Activated CD8-positive, alpha-beta memory T cell treated with anti-CD3 and anti-CD28 coated beads, Interleukin-2, amount 50 U/mL, for 1 hour (primary cell): ENCODE measurements around the gene LRMDA.

Experiments used
- DNase-seq: peaks from one replicate; pipeline ENCODE4 v3.0.0-alpha.2; 2020; ENCODE audit errors: extremely low read depth

Gene LRMDA

DNA sequence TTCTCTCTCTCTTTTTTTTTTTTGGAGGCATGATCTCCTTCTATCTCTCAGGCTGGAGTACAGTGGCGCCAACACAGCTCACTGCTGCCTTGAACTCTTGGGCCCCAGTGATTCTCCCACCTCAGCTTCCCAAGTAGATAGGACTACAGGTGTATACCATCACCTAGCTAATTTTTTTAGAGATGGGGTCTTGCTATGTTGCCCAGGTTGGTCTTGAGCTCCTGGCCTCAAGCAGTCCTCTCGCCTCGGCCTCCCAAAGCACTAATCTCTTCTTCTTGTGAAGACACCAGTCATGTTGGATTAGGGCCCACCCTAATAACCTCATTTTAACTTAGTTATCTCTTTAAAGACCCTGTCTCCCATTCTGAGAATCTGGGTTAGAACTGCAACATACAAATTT is 45.6 kb downstream of the LRMDA start:
- no peak for DNase-seq

DNA sequence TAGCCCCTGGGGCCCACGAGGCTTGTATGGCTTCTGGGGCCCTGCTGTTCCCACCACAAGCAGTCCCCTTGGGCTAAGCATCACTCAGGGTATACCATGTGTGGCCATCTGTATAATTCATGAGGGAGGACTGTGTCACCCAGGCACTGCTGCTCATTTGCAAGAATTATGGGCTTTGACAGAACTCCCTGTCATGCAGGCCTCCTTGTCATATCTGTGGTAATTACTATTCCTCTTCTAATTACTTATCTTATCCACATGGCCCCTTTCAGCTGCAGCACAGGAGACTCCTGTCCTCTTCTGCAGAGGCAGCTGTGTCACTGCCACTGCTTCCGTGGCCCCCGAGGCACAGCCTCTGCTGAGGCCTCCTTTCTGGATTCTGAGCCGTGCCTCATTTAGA is 46.3 kb downstream of the LRMDA start:
- DNase-seq, result no peak

DNA sequence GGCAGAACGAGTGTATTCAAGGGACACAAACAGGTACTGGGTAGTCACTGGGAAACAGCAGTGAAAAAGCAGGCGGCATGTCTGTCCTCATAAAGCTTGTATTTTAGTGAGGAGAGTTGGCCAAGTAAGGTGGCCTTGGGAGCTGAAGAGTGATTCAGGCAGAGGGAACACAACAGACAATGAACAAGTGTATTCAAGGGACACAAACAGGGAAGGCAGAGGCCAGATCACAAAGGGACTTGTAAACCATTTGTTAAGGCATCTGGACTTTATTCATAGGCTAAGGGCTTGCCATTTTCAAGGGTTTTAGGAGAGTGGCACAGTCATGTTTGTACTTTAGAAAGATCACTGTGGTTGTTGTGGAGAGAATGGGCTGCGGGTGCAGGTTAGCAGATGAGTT is 49.0 kb downstream of the LRMDA start:
- no peak for DNase-seq

DNA sequence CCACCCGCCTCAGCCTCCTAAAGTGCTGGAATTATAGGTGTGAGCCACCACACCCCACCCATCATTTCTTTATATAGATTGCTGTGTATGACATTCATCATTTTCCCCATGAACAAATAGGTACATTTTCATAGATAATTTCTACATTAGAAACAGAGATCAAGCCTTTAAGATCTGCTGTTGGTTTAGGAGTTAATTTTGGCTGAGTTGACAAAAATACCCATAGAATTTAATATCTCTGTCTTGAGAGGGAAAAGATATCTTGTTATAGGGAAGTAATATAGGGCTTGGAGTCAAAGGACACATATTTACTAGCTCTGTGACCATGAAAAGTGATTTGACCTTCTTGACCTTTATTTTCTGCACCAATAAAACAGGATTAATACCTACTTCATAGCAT is 51.8 kb downstream of the LRMDA start:
- no peak for DNase-seq

DNA sequence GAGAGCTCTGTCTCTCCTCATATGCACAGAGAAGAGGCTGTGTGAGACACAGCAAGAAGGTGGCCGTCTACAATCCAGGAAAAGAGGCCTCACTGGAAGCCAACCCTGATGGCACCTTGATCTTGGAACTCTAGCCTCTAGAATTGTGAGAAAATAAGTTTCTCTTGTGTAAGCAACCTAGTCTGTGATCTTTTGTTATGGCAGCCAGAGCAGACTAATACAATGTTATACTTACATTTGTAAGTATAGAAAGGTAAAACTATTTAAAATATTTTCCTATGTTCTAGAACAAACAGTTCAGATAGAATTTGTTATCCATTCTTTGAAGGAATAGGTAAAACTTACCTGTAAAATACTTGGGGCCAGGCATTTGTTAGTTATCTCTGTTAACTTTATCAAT is 53.3 kb downstream of the LRMDA start:
- DNase-seq, result no peak

DNA sequence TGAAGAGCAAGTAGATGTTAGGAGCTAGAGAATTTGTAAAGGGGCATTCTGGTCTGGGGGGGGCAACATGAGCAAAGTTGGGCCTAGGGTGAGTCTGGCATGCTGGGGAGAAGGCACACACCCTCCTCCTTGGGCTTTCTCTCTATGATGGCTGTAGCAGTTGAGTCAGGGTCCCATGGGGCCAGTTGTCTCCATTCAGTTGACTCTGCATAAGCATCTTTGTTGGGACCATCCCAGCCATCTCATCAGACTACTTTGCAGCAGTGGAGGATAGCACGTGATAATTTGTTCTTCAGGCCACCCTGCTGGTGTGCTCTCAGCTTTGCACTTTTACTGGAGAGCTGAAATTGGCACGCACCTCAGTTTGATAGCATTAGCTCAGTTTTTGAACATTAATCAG is 55.2 kb downstream of the LRMDA start:
- no peak for DNase-seq

DNA sequence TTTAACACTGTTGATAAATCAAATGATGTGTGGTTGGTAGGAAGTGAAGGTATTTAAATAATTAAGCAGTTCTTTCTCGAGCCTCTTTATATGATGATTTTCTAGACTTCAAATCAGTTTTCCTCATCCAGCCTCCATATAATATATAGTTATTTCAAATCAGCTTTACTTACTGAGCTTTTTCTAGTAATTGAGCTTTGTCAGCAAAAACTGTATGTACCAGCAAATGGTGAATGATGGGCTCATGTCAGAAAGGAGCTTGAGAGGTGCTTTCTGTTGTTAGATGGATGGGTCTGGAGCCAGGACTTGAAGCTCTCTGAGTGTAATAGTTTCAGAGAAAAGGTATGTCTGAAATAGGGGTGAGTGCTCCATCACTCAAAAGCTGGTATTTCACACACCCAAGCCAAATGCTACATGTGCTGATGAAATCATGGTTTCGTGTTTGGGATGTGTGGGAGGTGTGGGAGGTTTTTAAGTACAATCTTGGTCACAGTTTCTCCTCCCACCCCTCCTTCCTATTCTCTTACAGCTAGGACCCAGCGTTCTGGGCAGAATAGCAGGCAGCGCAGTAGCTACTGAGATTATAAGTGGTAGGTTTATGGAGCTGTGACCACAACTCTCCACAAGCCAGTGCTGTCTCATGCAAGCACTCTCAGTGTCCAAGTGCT is 55.8 kb downstream of the LRMDA start:
- DNase-seq, result no peak

DNA sequence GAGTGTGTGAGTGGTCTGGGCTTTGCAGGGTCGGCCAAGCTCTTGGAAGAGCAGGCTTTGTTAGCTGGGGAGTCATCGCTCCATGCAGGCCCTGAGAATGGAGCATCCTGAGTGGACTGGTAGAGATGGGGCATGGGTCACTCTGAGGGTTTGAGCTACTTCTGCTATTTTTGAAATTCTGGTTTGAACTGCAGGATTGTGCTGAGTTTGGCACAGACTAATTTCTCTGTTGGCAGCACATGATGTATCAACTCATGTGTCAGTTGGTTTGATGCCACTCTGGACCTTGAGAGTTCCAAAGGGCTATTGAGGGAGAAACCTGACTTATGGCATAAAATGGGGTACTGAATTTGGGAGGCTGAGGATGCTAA is 56.3 kb downstream of the LRMDA start:
- no peak for DNase-seq

DNA sequence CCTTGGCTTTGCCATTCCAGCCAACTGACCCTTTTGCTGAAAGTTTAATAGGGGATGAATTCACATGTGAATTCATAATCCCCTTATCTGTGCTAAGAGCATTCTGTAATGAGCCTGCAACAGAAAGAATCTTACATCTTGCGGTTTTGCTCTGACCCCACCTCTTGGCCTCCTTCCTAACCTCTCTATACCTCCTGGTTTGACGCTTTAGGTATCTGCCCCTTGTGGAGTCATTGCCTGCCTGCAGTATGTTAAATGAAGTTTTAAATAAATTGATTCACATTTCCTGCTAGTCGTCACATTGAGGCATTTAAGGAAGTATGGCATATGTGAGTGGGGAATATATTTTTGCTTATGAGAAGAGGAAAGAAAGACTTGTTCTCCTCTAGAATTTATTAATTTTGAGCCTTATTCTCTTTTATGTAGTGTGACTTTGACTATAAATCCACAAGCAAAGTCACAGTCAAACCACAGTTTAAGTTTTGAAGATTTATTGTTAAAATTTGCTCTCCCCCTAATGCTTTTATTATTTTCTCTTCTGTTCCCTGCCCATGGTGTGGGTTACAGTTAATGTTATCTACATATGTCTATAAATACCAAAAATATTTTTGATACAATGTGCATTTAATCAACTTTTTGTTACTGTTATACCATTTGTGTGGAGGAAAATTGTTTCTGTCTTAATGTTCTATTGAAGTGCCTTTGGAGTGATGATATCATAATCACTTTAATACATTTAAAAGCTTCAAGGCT is 60.9 kb downstream of the LRMDA start:
- DNase-seq, result no peak

DNA sequence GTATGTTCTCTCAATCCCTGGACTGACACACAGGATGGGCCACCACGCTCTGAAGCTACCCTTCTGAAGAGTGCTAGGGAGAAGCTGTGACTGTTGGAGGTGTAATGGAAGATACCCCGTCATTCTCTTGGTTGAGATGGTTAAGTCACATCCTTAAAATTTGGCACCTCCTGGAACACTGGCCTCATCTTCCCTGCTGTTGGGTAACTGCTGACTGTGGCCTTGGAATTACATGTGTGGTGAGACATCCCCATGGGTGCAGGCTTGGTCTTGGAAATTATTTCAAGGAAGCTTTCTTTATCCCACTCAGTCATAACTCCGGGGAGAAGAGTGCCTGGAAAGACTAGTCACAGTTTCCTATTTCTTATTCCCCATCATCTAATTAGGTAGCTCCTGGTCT is 62.0 kb downstream of the LRMDA start:
- DNase-seq, result no peak

DNA sequence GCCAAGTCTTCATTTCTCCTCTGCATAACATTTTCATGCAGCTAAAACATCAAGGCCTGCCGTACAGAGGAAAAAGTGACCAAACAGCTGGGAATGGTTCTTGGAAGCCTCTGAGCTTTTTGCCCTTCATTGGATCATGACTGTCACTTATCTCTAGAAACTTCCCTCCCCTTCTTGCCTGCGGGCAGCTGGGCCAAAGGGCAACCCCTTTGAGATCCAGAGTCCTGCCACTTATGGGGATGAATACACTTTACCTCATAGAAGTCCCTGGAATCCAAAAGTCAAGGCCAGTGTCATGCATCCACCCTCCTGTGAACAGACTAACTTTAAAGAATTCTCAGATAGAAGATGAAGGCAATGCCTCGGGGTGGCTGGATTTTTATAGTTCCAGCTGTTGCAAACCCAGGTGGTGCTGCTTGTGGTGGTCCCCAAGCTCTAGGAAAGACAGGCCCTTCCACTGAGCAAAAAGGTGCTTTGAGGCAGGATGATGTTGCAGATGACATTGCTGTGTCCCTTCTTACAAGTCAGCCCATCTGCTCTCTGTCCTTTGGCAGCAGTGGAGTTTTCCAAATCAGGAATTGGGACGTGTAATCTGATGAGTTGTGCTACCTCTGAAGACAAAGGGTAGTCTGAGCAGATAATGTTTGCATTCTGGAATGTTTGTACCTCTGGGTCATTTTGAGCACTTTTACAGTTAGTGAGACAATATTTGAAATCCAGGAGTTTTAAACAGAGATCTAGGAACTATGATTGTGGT is 64.2 kb downstream of the LRMDA start:
- no peak for DNase-seq

DNA sequence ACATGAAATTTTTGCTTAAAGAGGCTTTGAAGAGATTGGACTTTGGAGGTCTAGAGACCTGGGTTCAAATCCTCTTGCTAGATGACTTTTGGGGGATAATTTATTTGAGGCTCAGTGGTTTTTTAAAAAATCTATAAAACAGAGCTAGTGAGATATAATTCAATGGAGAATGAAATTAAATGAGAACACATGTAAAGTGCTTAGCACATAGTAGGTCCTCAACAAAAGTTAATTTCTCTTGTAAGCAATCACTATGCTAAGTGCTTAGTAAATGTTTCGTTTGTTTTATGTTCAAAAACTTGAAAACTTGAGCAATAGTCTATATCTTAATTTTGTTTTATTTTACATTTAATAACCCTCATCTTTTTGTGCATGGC is 64.8 kb downstream of the LRMDA start:
- no peak for DNase-seq

DNA sequence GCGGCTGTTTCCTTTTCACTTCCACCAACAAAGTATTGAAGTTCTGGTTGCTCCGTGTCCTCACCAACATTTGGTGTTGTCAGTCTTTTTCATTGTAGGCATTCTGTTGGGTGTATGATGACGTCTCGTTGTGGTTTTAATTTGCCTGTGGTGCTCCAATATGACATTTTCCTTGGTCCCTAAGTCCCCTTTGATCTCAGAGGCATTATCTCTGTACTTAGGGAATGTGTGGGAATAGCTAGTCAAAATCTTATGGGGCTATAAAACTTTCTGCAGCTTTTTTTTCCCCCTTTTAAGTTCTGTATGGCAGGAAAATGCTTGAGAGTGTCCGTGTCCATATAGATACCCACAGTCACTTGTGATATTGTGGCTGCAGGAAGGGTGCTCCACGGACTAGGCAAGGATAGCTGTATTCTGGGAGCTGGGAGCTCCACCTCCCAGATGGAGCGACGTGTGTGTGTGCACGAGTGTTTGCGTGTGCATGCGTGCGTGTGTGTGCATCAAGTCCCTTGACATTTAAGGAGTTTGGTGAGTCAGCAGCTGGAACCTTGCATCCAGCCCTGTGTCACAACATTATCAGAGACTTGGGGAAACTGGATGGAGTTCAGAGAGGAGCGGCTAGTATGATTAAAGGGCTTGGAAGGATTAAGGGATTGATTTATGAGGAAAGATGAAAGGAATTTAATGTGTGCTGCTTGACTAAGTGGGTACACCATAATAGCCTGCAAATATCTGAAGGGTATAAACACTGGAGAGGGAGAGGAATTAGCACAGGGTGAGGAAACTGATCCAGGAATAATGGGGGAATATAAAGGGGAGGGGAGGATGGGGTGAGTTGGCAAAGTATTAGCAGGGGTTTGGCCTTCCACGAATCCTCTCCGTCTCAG is 66.8 kb downstream of the LRMDA start:
- no peak for DNase-seq

DNA sequence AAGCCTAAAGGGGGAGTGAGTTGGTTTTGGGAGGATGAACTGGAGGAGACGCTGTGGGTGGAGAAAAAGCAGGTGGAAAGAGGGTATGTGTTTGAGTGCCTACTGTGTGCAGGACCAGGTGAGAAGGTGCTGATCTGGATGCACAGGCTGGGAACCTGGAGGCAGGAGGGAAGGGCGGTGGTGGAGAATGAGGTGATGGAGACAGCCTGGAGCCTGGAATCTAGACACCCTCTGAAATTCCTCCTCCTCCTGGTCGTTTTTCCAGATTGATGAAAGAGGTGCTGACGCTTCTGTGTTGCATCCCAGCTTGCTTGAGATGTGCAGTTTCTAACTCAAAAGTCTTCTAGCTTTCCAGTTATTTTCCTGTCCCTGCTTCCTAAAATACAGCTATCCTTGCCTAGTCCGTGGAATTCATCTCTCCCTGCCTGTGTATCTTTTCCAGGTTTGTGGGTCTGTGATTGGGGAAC is 67.5 kb downstream of the LRMDA start:
- DNase-seq, result no peak

DNA sequence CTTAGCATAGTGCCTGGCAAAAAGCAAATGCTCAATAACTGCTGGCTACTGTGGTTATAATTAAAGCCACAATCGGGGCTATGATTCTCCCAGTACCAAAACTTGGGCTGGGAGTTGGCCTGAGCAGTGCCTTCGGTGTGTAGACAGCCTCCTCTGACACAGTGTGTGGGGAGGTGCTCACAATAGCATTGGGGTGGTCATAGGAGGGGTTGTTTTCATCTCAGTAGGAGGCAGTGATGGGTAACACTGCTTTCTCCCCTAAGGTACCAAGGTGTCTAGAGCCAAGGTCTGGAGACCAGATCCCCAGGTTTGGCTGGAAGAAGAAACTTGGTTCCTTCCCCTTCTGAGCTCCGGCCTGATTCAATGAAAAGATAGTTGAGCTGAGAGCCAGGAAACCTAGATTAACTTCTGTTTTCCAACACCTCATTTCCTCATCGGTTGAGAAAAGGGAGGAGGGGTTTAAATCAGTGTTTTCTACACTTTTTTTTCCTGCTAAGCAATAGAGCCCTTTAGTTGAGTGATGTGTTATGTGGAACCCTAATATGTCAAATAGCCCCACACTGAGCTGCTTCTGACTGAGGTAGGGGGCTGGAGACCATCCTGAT is 68.2 kb downstream of the LRMDA start:
- no peak for DNase-seq

DNA sequence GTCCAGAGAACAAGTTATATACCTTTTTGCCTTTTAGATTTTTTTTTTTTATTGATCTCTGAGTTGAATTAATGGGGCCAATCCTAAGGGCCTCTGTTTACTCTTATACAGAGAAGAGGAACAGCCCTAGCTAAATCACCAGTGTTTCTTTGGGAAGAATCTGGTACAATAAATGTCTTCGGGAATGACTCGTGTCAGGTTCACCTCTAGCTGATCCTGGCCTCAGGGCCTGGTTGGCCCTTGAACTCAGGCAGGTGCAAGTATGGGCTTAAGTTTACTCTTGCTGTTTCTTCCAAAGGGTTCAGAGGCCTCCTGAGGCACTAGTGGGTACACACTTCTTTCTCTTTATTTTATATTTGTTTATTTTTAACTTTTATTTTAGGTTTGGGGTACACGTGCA is 71.0 kb downstream of the LRMDA start:
- no peak for DNase-seq

DNA sequence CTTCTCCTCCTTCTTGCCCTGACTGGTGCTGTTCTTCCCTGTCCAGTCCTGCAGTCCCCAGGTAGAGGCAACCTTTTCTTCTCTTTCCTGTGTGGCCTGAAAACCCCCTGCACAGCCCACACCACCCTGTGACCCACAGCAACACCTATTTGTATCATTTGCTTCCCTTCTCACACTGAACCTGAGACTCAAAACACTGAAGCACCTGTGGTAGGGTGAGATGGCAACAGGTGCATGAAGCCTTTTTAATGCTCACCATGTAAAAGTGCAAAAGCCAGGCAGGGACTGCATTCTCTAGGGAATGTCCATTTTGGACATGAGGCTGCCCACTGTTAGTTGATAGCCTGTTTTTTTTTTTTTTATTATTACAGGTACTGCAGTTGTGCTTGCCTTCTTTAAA is 71.4 kb downstream of the LRMDA start:
- no peak for DNase-seq

DNA sequence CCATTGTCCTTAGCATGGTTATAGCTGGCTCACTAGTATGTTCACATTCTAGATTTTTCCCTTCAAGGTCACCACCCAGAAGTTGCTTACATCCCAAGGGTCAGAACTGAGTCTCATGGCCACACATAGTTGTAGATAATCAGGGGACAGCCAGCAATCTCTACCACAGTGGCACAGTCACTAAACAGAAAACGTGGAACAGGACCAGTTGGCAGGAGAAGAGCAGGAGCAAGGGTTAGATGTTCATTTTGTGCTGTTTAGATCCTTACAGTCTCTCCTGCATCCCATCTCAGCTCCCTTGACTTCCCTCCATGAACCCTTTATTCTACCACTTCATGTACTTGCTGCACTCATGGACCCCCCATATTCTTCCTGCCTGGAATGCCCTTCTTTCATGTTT is 73.9 kb downstream of the LRMDA start:
- DNase-seq, result no peak

DNA sequence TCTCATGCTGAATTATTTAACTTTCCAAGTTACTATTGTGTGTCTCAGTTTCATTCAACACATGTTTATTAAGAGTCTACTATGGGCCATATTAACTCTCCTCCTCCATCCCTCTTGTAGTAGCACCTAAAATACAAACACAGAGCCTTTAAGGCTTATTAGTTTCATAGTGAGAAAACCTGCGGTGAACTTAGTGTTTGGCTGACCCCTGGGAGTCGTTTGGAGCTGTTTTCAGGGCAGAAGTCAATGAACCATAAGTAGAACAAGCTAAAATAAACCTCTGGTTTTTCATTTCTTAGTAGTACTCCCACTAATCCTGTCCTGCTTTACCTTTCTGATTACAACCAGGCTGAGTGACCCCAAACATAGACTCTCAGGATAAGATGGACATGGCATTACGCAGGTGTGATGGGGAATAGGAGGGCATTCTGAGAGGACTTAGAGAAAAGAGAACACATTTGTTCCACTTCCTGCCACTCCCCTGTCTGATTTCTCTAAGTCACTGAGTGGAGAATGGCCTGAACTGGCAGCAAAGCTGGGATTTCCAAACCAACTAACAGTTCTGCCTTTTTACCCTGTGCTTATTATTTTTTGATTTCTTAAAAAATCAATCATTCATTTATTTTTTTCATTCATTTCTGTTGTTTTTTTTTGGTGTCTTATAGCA is 74.5 kb downstream of the LRMDA start:
- DNase-seq, result no peak

DNA sequence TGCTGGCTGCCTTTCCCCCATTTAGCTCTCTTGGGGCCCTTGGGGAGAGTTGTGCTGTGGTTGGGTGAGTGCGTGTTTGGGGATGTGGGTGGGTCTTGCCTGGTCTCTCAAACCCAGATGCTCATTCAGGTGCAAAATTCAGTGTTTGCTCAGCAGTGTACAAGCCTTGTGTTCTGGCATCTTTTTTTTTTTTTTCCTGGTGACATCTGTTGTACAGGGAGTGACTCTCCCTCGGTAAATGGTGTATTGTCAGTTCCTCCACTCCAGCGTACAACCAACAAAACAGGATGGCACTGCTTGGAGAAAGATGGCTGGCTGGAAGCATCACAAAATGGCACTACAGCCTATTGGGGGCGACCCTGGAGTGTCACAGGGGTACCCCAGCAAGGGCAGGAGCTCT is 75.5 kb downstream of the LRMDA start:
- no peak for DNase-seq

DNA sequence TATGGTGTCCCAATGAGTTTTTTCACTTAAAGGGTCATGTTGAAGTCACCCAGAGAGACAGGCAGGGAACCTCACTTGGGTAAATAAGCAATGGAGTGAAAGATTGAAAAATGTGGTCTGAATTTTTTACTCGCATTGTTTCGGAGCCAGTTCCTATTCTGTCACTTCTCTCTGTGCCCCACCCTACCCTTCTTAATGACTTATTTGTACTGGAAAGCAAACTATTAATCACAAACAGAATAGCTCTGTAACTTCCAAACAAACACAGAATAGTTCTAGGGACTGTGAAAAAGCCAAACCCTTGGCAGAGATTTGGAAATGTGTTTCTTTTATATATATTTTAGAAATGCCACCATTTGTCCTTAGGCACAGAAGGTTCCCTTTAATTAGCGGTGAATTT is 76.0 kb downstream of the LRMDA start:
- DNase-seq, result no peak
